Measurements from ENCODE around the gene KLHL41.
"Not testable (repeated sequence)": the region's sequence is repeated elsewhere in the genome, so short reads cannot be mapped to it uniquely, and the experiment has no call there.

Gene KLHL41

GRCh38 chr2:169573160-169573973 is 63.9 kb downstream of the KLHL41 start, which contains the start of gene FASTKD1:
Gene FASTKD1, minus strand, starts transcription at chr2:169573865. Its CDS starts 1,836 bp downstream, at chr2:169572029.
- DNase-seq: peak; percentile 80

- DNase-seq: no peak
Observed at GRCh38 chr2:169573974-169574299, 64.4 kb downstream of the KLHL41 start.

- not testable (repeated sequence) for DNase-seq
Observed at GRCh38 chr2:169574539-169574938, 65.0 kb downstream of the KLHL41 start.

GRCh38 chr2:169575264-169575663 is 65.8 kb downstream of the KLHL41 start:
- not testable (repeated sequence) for DNase-seq
